Testis (tissue), 2 donors: ENCODE results near the gene RLN2.

Experiments used
- POLR2A ChIP-seq: fragments of 450-650 bp; IDR thresholded peaks from one replicate; pipeline ENCODE4 v1.6.1; 2017; ENCODE audit warnings: antibody characterized with exemption, mild to moderate bottlenecking, moderate library complexity
- TF ChIP-seq, protein P1 (sequence below), 3 experiments: fragments of 450-650 bp in 2 of 3; fragments of 200-600 bp in 1 of 3; sonication (generic) in 1 of 3; IDR thresholded peaks; one replicate each; pipeline ENCODE4 v1.5.1; 2016 to 2019; ENCODE audit warnings: antibody characterized with exemption in 3 of 3, mild to moderate bottlenecking in 2 of 3, moderate library complexity in 1 of 3

DNA sequence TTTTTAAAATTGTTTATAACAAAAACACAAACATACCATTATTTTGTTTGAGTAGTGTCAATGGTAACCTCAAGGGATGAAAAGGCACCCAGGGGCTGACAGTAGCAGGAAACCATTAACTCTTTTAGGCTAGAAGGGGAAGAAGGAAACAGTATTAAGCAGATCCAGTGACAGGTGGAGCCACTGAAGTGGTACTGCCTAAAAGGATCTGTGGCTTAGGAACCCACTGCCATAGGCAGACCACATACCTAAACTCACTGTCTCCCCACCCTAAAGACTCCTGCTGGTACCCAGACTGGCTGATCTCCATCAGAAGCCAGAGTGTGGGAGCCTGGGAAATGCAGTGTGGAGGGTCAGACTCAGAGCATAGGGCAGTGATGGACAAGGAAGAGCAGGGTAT lies 21.7 kb upstream of the RLN2 start:
- TF ChIP-seq POLR2A = no peak
- TF ChIP-seq, protein P1, sequence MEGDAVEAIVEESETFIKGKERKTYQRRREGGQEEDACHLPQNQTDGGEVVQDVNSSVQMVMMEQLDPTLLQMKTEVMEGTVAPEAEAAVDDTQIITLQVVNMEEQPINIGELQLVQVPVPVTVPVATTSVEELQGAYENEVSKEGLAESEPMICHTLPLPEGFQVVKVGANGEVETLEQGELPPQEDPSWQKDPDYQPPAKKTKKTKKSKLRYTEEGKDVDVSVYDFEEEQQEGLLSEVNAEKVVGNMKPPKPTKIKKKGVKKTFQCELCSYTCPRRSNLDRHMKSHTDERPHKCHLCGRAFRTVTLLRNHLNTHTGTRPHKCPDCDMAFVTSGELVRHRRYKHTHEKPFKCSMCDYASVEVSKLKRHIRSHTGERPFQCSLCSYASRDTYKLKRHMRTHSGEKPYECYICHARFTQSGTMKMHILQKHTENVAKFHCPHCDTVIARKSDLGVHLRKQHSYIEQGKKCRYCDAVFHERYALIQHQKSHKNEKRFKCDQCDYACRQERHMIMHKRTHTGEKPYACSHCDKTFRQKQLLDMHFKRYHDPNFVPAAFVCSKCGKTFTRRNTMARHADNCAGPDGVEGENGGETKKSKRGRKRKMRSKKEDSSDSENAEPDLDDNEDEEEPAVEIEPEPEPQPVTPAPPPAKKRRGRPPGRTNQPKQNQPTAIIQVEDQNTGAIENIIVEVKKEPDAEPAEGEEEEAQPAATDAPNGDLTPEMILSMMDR (IDR thresholded peaks at IDR 0.05) = no peak
